Stimulated activated CD4-positive, alpha-beta T cell treated with anti-CD3 and anti-CD28 coated beads, Interleukin-12 subunit alpha, Interleukin-12 subunit beta, amount 100 ng/mL, for 48 hours (primary cell): ENCODE measurements around the gene SERINC1.

Experiments
- DNase-seq, 3 donors: peaks; one replicate each; pipeline ENCODE4 v3.0.0-alpha.2; 2020; ENCODE audit warnings: low read depth in 2 of 3, low spot score in 1 of 3

Gene SERINC1

DNA sequence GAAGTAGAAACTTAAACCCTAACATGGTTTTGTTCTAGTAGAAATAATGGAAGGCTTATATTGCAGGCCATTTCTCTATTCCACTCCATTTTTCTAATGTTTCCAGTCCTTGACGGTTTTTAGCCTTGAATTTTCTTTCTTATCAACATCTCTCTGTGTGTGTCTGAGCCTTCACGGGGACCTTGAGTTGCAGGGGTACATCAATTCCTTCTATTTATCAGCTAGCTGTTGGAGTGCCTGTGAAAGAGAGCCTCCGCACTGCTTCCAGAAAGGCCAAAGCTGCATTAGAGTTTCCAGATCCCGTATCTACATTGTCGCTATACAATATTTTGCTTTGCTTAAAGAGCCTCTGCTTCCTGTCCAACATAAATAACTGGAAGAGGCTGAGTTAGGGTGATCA is 77.6 kb downstream of the SERINC1 start:
- DNase-seq: no peak

DNA sequence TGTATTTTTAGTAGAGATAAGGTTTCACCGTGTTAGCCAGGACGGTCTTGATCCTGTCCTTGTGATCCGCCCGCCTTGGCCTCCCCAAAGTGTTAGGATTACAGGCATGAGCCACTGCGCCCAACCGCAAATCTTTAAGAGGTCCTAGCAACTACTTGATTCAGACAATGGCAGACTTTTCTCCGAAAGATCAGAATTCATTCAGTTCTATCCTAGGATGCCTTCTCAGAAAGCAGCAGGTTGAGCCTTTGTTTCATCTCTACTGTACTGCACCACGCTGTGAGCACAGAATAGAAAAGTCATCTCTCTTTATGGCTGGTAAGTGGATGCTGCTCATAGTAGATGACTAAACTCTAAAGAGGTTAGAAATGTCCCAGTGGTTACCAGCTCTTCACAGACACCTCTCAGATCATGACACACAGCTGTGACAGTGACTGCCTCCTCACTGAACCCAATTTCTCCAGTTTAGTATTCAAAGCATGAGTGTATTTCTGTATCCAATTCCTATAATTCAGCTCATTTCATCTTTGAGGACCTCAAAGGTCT is 78.2 kb downstream of the SERINC1 start:
- DNase-seq: no peak
